PC-3 (cell line): ENCODE measurements around the gene GRB10. TPM values are rescaled to one million over a fixed set of nuclear protein-coding genes. Genes with fewer than 3 reads are reported as not detected.

ENCODE experiments used
- ATAC-seq: fragments of 200-7000 bp; cut with Tn5 transposase; 2 replicates; pipeline ENCODE4 v1.9.1; 2020; ENCODE audit warnings: mild to moderate bottlenecking, moderate library complexity
- BruUV-seq: library from RNA; stranded (reverse); fragments of 400-500 nt; replicated peaks from 2 replicates; lab custom pipeline; 2021; lab: Mats Ljungman, UMichigan
- CTCF ChIA-PET: fragments of 300-600 bp; sonication (Branson Sonifier 250); formaldehyde crosslinking; loops from one replicate; lab custom pipeline; 2022; ENCODE audit warnings: antibody characterized with exemption; lab: Charles Lee
- POLR2A ChIA-PET: fragments of 300-600 bp; sonication (Branson Sonifier 250); formaldehyde crosslinking; loops from one replicate; lab custom pipeline; 2022; ENCODE audit warnings: antibody characterized with exemption; ENCODE audit not compliant: unreplicated experiment; lab: Charles Lee
- DNase-seq: peaks from one replicate; pipeline ENCODE4 v3.0.0-alpha.2; 2015
- H2AFZ ChIP-seq: fragments of 300-600 bp; sonication (generic); 2 replicates; pipeline ENCODE4 v1.6.0; 2016; ENCODE audit warnings: antibody characterized with exemption, low read length
- H3F3A ChIP-seq: fragments of 300-600 bp; sonication (generic); one replicate; pipeline ENCODE4 v1.6.0; 2017; ENCODE audit warnings: antibody characterized with exemption, low read length, control low read depth, mild to moderate bottlenecking; ENCODE audit not compliant: unreplicated experiment
- H3K27ac ChIP-seq: fragments of 300-600 bp; sonication (generic); 2 replicates; pipeline ENCODE4 v1.5.1; 2016; ENCODE audit warnings: mild to moderate bottlenecking, low read length
- H3K27me3 ChIP-seq: fragments of 300-600 bp; sonication (generic); 2 replicates; pipeline ENCODE4 v1.6.1; 2016; ENCODE audit warnings: low read length, mixed read lengths
- H3K36me3 ChIP-seq: fragments of 300-600 bp; sonication (generic); 2 replicates; pipeline ENCODE4 v1.6.1; 2016; ENCODE audit warnings: low read depth, mixed run types, low read length, mixed read lengths
- H3K4me1 ChIP-seq: fragments of 300-600 bp; sonication (generic); 2 replicates; pipeline ENCODE4 v1.5.1; 2016; ENCODE audit warnings: low read length; ENCODE audit not compliant: insufficient read depth
- H3K4me2 ChIP-seq: fragments of 300-600 bp; sonication (generic); 2 replicates; pipeline ENCODE4 v1.6.0; 2016; ENCODE audit warnings: low read length
- H3K4me3 ChIP-seq: fragments of 300-600 bp; sonication (generic); 2 replicates; pipeline ENCODE4 v1.5.1; 2016; ENCODE audit warnings: mild to moderate bottlenecking, low read length, mixed read lengths
- H3K79me2 ChIP-seq: fragments of 300-600 bp; sonication (generic); 2 replicates; pipeline ENCODE4 v1.6.1; 2017; ENCODE audit warnings: low read length, mixed read lengths
- H3K9ac ChIP-seq: fragments of 300-600 bp; sonication (generic); 2 replicates; pipeline ENCODE4 v1.6.0; 2016; ENCODE audit warnings: mild to moderate bottlenecking, low read length
- H3K9me2 ChIP-seq: fragments of 300-600 bp; sonication (generic); replicated peaks from 2 replicates; pipeline ENCODE4 v1.6.1; 2016; ENCODE audit warnings: mixed run types, low read length, mixed read lengths
- H3K9me3 ChIP-seq: fragments of 300-600 bp; sonication (generic); 2 replicates; pipeline ENCODE4 v1.6.1; 2016; ENCODE audit warnings: low read length, mixed read lengths
- H4K20me1 ChIP-seq: fragments of 300-600 bp; sonication (generic); 2 replicates; pipeline ENCODE4 v1.6.1; 2016; ENCODE audit warnings: low read length, mixed read lengths
- CTCF ChIP-seq: fragments of 300-600 bp; sonication (generic); conservative IDR thresholded peaks from 2 replicates; pipeline ENCODE4 v1.5.1; 2017; ENCODE audit warnings: antibody characterized with exemption, low read depth, mild to moderate bottlenecking, low read length
- EZH2 ChIP-seq: fragments of 300-600 bp; sonication (generic); IDR thresholded peaks from one replicate; pipeline ENCODE4 v1.6.1; 2017; ENCODE audit warnings: antibody characterized with exemption, mild to moderate bottlenecking, low read length; ENCODE audit not compliant: unreplicated experiment
- EZH2phosphoT487 ChIP-seq: fragments of 300-600 bp; sonication (generic); IDR thresholded peaks from 2 replicates; pipeline ENCODE4 v1.6.1; 2018; ENCODE audit warnings: mild to moderate bottlenecking, antibody characterized with exemption, low read length, borderline replicate concordance
- intact Hi-C: fragments of 100-400 bp; cut with micrococcal nuclease; formaldehyde crosslinking; loops from 2 replicates; pipeline ENCODE4 v1.9.0; 2023
- total RNA-seq: library from RNA; depleted of rRNA; stranded (reverse); fragments of >200 nt; gene quantifications from 2 replicates; pipeline ENCODE4 v1.2.3, GENCODE V29; 2014

Gene GRB10
- total RNA-seq, 1 experiment from 2014 or later, result 61.3 TPM

GRCh38 chr7:50627824-50628361 is 154.8 kb downstream of the GRB10 start:
- no peaks in the 10 kb centered on the region for H3K4me1 ChIP-seq
- no peaks in the 10 kb centered on the region for H3F3A ChIP-seq
- H3K9ac ChIP-seq, result no peak overlapping the region
- no peak for DNase-seq
- H3K27me3 ChIP-seq, result no peaks in the 10 kb centered on the region
- H3K9me2 ChIP-seq, result no peaks in the 10 kb centered on the region
- ChIA-PET POLR2A (no interaction called here), CTCF (no interaction called here)
- no peak overlapping the region for H3K4me3 ChIP-seq
- H3K27ac ChIP-seq, result no peak overlapping the region
- no peaks in the 10 kb centered on the region for H3K79me2 ChIP-seq
- no peak for ATAC-seq
- H3K4me2 ChIP-seq, result no peak overlapping the region
- no peaks in the 10 kb centered on the region for H3K36me3 ChIP-seq
- H2AFZ ChIP-seq, result no peak overlapping the region
- BruUV-seq, result no TSS peak
- TF ChIP-seq EZH2phosphoT487 (no peak), CTCF (no peak)
- H3K9me3 ChIP-seq, result no peaks in the 10 kb centered on the region
- intact Hi-C loops, result no loop called here
- no peaks in the 10 kb centered on the region for H4K20me1 ChIP-seq

- ChIA-PET CTCF (no interaction called here), POLR2A (no interaction called here)
- no peak for DNase-seq
- no peak for ATAC-seq
- H3K36me3 ChIP-seq, result no peaks in the 10 kb centered on the region
- no peaks in the 10 kb centered on the region for H3K9me3 ChIP-seq
- H3K4me2 ChIP-seq, result no peak overlapping the region
- H3K4me3 ChIP-seq, result no peak overlapping the region
- intact Hi-C loops, result no loop called here
- H3F3A ChIP-seq, result no peaks in the 10 kb centered on the region
- TF ChIP-seq EZH2phosphoT487 (no peak), EZH2 (no peak), CTCF (no peak)
- no peak overlapping the region for H2AFZ ChIP-seq
- H3K9me2 ChIP-seq, result no peaks in the 10 kb centered on the region
- H3K79me2 ChIP-seq, result no peaks in the 10 kb centered on the region
- H3K27ac ChIP-seq, result no peak overlapping the region
- no peaks in the 10 kb centered on the region for H4K20me1 ChIP-seq
- H3K9ac ChIP-seq, result no peak overlapping the region
- BruUV-seq, result no TSS peak
- no peaks in the 10 kb centered on the region for H3K4me1 ChIP-seq
- no peaks in the 10 kb centered on the region for H3K27me3 ChIP-seq
Observed at GRCh38 chr7:50626286-50626685, 156.4 kb downstream of the GRB10 start.

- H3K27me3 ChIP-seq, result no peaks in the 10 kb centered on the region
- no TSS peak for BruUV-seq
- no peaks in the 10 kb centered on the region for H3K79me2 ChIP-seq
- H3K9ac ChIP-seq, result no peak overlapping the region
- no peak overlapping the region for H2AFZ ChIP-seq
- H3K27ac ChIP-seq, result no peak overlapping the region
- no peaks in the 10 kb centered on the region for H3K36me3 ChIP-seq
- ATAC-seq, result no peak
- H3K4me1 ChIP-seq, result no peaks in the 10 kb centered on the region
- H4K20me1 ChIP-seq, result no peaks in the 10 kb centered on the region
- TF ChIP-seq EZH2 (no peak), CTCF (no peak), EZH2phosphoT487 (no peak)
- DNase-seq, result no peak
- intact Hi-C loops, result no loop called here
- no peaks in the 10 kb centered on the region for H3K9me3 ChIP-seq
- H3K9me2 ChIP-seq, result no peaks in the 10 kb centered on the region
- ChIA-PET CTCF (no interaction called here), POLR2A (no interaction called here)
- no peaks in the 10 kb centered on the region for H3F3A ChIP-seq
- H3K4me2 ChIP-seq, result no peak overlapping the region
- no peak overlapping the region for H3K4me3 ChIP-seq
Observed at GRCh38 chr7:50625360-50625759, 157.3 kb downstream of the GRB10 start.
